Measurements from ENCODE around the gene MTPN.

DNA sequence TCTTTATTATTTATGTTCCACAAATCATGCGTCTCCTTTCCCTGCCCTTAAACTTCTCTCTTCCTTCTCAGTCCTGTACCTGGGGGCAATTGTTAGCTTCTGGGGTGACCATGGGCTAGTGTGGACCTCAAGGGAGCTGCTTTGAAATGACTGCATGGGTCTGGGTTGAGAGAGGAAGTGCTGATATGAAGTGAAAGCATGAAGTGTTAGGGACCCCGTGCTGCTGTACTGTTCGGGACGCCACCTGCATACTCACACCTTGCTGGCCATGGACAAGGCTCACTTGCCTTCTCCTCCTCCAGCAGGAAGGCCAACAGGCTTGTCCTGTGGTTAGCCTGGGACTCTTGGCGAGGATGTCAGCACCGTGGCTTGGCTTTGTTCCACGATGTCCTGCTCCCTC is 56.7 kb downstream of the MTPN start:
- TF ChIP-seq, protein P1, sequence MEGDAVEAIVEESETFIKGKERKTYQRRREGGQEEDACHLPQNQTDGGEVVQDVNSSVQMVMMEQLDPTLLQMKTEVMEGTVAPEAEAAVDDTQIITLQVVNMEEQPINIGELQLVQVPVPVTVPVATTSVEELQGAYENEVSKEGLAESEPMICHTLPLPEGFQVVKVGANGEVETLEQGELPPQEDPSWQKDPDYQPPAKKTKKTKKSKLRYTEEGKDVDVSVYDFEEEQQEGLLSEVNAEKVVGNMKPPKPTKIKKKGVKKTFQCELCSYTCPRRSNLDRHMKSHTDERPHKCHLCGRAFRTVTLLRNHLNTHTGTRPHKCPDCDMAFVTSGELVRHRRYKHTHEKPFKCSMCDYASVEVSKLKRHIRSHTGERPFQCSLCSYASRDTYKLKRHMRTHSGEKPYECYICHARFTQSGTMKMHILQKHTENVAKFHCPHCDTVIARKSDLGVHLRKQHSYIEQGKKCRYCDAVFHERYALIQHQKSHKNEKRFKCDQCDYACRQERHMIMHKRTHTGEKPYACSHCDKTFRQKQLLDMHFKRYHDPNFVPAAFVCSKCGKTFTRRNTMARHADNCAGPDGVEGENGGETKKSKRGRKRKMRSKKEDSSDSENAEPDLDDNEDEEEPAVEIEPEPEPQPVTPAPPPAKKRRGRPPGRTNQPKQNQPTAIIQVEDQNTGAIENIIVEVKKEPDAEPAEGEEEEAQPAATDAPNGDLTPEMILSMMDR (IDR thresholded peaks at IDR 0.05), result no peak
- TF ChIP-seq POLR2A (IDR thresholded peaks at IDR 0.05) (no peak), EP300 (IDR thresholded peaks at IDR 0.05) (no peak)
